PC-9 (cell line): ENCODE data around the gene AQP9. TPM values are rescaled to one million over a fixed set of nuclear protein-coding genes. Genes with fewer than 3 reads are reported as not detected.

Source experiments
- BruUV-seq: library from RNA; stranded (reverse); fragments of 400-500 nt; replicated peaks from 2 replicates; lab custom pipeline; 2021; lab: Mats Ljungman, UMichigan
- CTCF ChIA-PET: fragments of 300-600 bp; sonication (Branson Sonifier 250); formaldehyde crosslinking; loops from one replicate; lab custom pipeline; 2022; ENCODE audit warnings: antibody characterized with exemption; lab: Charles Lee
- POLR2A ChIA-PET: fragments of 300-600 bp; sonication (Branson Sonifier 250); formaldehyde crosslinking; loops from one replicate; lab custom pipeline; 2022; ENCODE audit warnings: antibody characterized with exemption; ENCODE audit not compliant: unreplicated experiment; lab: Charles Lee
- DNase-seq, 2 experiments: peaks; one replicate each; pipeline versions ENCODE4 v3.0.0 to v3.0.0-alpha.2; 2015 to 2022; ENCODE audit warnings: mixed read lengths in 1 of 2
- H2AFZ ChIP-seq: fragments of 200-600 bp; sonication (generic); 2 replicates; pipeline ENCODE4 v1.8.1; 2017; ENCODE audit warnings: antibody characterized with exemption
- H3F3A ChIP-seq: fragments of 200-600 bp; sonication (generic); 2 replicates; pipeline ENCODE4 v1.8.1; 2017; ENCODE audit warnings: antibody characterized with exemption, mild to moderate bottlenecking, low read depth; ENCODE audit not compliant: insufficient read depth
- H3K27ac ChIP-seq: fragments of 200-600 bp; sonication (generic); 2 replicates; pipeline ENCODE4 v1.6.1; 2016; ENCODE audit warnings: mixed run types
- H3K27me3 ChIP-seq: fragments of 200-600 bp; sonication (generic); 2 replicates; pipeline ENCODE4 v1.6.1; 2016; ENCODE audit warnings: low read depth, mixed run types; ENCODE audit not compliant: insufficient read depth
- H3K36me3 ChIP-seq: fragments of 200-600 bp; sonication (generic); 2 replicates; pipeline ENCODE4 v1.6.1; 2016; ENCODE audit warnings: low read depth, mixed run types
- H3K4me1 ChIP-seq: fragments of 200-600 bp; sonication (generic); replicated peaks from 2 replicates; pipeline ENCODE4 v1.6.1; 2016; ENCODE audit warnings: mixed run types; ENCODE audit not compliant: insufficient read depth
- H3K4me2 ChIP-seq: fragments of 200-600 bp; sonication (generic); 2 replicates; pipeline ENCODE4 v1.6.1; 2017; ENCODE audit warnings: mixed run types
- H3K4me3 ChIP-seq: fragments of 200-600 bp; sonication (generic); 2 replicates; pipeline ENCODE4 v1.6.1; 2016; ENCODE audit warnings: mixed run types
- H3K79me2 ChIP-seq: fragments of 200-600 bp; sonication (generic); 2 replicates; pipeline ENCODE4 v1.6.1; 2017; ENCODE audit warnings: low read depth, mixed run types
- H3K9me2 ChIP-seq: fragments of 200-600 bp; sonication (generic); 2 replicates; pipeline ENCODE4 v1.8.1; 2017; ENCODE audit warnings: mild to moderate bottlenecking; ENCODE audit not compliant: insufficient read depth
- H3K9me3 ChIP-seq: fragments of 200-600 bp; sonication (generic); 2 replicates; pipeline ENCODE4 v1.8.1; 2016; ENCODE audit warnings: low read depth; ENCODE audit not compliant: insufficient read depth
- H4K20me1 ChIP-seq: fragments of 200-600 bp; sonication (generic); 2 replicates; pipeline ENCODE4 v1.8.1; 2017; ENCODE audit not compliant: insufficient read depth
- CTCF ChIP-seq: fragments of 200-600 bp; sonication (generic); conservative IDR thresholded peaks from 2 replicates; pipeline ENCODE4 v1.6.1; 2017; ENCODE audit warnings: mixed run types, antibody characterized with exemption, mild to moderate bottlenecking, moderate library complexity
- EZH2 ChIP-seq: fragments of 200-600 bp; sonication (generic); IDR thresholded peaks from 2 replicates; pipeline ENCODE4 v1.8.0; 2017; ENCODE audit warnings: antibody characterized with exemption, low read depth
- intact Hi-C: fragments of 100-400 bp; cut with micrococcal nuclease; formaldehyde crosslinking; loops from one replicate; pipeline ENCODE4 v1.10.0; 2022; ENCODE audit not compliant: unreplicated experiment
- total RNA-seq: library from RNA; stranded (reverse); gene quantifications from 2 replicates; pipeline ENCODE4 v1.2.3, GENCODE V29; 2021

Gene AQP9
- total RNA-seq, 1 experiment from 2014 or later, result not detected

- no peak overlapping the region for H3K4me3 ChIP-seq
- CTCF ChIA-PET, result no interaction called here
Measured at GRCh38 chr15:58125333-58125732, 12.8 kb upstream of the AQP9 start.

GRCh38 chr15:58134886-58135285 is 3.3 kb upstream of the AQP9 start:
- Histone ChIP-seq H3K4me1 (no peaks in the 10 kb centered on the region), H3K9me2 (no peaks in the 10 kb centered on the region), H3K9me3 (no peaks in the 10 kb centered on the region), H3K79me2 (no peaks in the 10 kb centered on the region), H2AFZ (no peak overlapping the region), H3K27me3 (no peaks in the 10 kb centered on the region), H3K4me2 (no peak overlapping the region), H3K4me3 (no peak overlapping the region), H3K27ac (no peak overlapping the region), H3K36me3 (no peaks in the 10 kb centered on the region), H4K20me1 (no peaks in the 10 kb centered on the region), H3F3A (no peaks in the 10 kb centered on the region)
- TF ChIP-seq CTCF, result no peak
- no peak for TF ChIP-seq EZH2
- no peak for DNase-seq
- POLR2A ChIA-PET, result no interaction called here
- BruUV-seq, result no TSS peak
- intact Hi-C loops, result no loop called here
- CTCF ChIA-PET, result no interaction called here

More at GRCh38 chr15:58125333-58125732, 12.8 kb upstream of the AQP9 start:
- Histone ChIP-seq H3K27me3 (no peaks in the 10 kb centered on the region), H3K4me1 (no peaks in the 10 kb centered on the region), H3K9me2 (no peaks in the 10 kb centered on the region; the same call in 1 of the 2 replicates), H3K36me3 (no peaks in the 10 kb centered on the region), H3K27ac (no peak overlapping the region), H3K9me3 (no peaks in the 10 kb centered on the region), H3K79me2 (no peaks in the 10 kb centered on the region), H2AFZ (no peak overlapping the region), H3F3A (no peaks in the 10 kb centered on the region), H4K20me1 (no peaks in the 10 kb centered on the region), H3K4me2 (no peak overlapping the region)
- no peak for DNase-seq
- TF ChIP-seq CTCF (no peak), EZH2 (no peak)
- POLR2A ChIA-PET, result no interaction called here
- no TSS peak for BruUV-seq
- intact Hi-C loops, result no loop called here

- DNase-seq, result no peak
- Histone ChIP-seq H3K9me3 (no peaks in the 10 kb centered on the region), H3K4me3 (no peak overlapping the region), H4K20me1 (no peaks in the 10 kb centered on the region), H3K27me3 (no peaks in the 10 kb centered on the region), H3K36me3 (no peaks in the 10 kb centered on the region), H2AFZ (no peak overlapping the region), H3K79me2 (no peaks in the 10 kb centered on the region), H3K4me1 (no peaks in the 10 kb centered on the region), H3K9me2 (no peaks in the 10 kb centered on the region), H3K27ac (no peak overlapping the region), H3K4me2 (no peak overlapping the region), H3F3A (no peaks in the 10 kb centered on the region)
- intact Hi-C loops, result no loop called here
- TF ChIP-seq EZH2 (no peak), CTCF (no peak)
- ChIA-PET CTCF (no interaction called here), POLR2A (no interaction called here)
- no TSS peak for BruUV-seq
Measured at GRCh38 chr15:58135511-58136174, 2.5 kb upstream of the AQP9 start.
